ENCODE data around the gene RNF157. TPM values are rescaled to one million over a fixed set of nuclear protein-coding genes. Genes with fewer than 3 reads are reported as not detected.

The RNF157 gene
- total RNA-seq, 1 donor from 2014 or later: 18.0 TPM

DNA sequence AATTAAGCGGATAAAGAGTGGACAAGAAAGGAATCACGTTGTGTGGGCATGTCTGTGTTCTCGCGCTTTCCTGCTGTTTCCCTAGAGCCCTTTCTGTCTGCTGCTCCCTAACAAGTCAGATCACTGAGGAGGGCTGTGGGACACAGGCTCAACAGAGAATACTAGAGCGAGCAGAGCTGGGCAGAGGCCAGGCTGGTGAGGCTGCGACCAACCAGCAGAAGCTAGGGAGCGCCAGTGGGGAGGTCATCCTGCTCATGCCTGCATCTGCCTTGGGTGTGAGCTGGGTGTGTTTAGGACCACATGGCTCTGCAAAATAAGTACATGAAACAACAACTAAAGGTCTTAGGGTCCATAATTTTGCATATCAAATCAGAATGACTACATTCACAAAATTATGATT is 87.7 kb downstream of the RNF157 start:
- DNase-seq: no peak
- intact Hi-C loops (cut with micrococcal nuclease): no loop called here

DNA sequence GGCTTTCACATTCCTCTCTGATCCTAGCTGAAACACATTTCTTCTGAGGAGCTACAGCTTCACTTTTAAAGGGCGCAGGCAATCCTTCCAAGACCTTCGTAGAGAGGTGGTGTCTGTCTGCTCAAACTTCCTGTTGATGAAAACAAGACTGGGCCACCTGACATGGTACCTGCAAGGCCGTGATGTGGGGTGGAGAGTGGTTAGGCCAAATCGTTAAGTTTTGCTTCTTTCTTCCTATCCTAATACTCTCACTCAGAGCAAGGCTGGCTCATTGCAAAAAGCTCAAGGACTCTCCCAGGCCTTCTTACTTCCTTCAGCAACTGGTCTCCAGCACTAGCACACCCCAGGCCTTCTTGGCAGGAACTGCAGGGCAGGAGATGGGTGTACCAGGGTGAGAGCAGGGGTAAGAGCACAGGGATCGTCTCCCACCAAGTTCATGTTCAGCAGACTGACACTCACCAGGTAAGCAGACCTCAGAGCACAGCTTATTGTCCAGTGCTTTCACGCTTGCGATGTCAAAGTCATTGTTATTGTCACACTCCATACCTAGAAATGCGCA is 88.3 kb downstream of the RNF157 start:
- intact Hi-C loops (cut with micrococcal nuclease): no loop called here
- DNase-seq (no peak), ATAC-seq (no peak)

More for the DNA sequence above, 87.7 kb downstream of the RNF157 start:
- no peak for ATAC-seq

- intact Hi-C loops (cut with micrococcal nuclease): no loop called here
- no peak for ATAC-seq
- DNase-seq: no peak
Measured at GRCh38 chr17:76150712-76151622, 89.3 kb downstream of the RNF157 start.

DNA sequence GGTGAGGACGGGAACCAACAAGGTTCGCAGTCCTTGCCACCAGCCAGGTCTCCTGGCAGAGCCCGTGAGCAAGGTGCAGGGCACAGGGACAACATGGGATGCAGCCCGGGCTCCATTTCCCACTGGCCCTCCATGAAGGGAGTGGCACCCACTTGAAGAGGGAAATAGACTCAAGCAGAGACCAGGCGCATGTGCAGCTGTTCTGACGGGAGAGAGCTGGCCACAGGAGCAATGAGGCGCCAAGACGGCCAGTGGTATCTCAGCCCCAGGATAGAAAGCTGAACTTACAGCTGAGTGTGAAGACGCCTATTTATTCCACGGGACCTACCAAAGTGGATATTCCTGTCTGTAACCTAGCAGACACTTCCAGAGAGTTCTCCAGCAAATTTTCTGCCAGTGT is 91.1 kb downstream of the RNF157 start:
- intact Hi-C loops (cut with micrococcal nuclease): no loop called here
- DNase-seq (no peak), ATAC-seq (no peak)

DNA sequence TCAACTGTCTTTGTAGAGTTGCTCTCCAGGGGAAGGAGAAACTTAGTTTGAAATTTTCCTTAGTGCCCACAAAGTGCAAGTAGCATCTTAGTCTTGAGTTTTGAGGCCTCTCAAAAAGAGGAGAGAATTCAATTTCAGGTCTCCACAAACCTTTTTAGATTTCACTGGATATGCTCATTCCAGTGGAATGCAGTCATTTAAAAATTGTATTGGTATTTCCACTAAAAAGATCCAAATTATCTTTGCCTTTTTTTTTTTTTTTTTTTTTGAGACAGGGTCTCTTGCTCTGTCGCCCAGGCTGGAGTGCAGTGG is 92.3 kb downstream of the RNF157 start:
- intact Hi-C loops (cut with micrococcal nuclease): no loop called here
- DNase-seq (no peak), ATAC-seq (no peak)

DNA sequence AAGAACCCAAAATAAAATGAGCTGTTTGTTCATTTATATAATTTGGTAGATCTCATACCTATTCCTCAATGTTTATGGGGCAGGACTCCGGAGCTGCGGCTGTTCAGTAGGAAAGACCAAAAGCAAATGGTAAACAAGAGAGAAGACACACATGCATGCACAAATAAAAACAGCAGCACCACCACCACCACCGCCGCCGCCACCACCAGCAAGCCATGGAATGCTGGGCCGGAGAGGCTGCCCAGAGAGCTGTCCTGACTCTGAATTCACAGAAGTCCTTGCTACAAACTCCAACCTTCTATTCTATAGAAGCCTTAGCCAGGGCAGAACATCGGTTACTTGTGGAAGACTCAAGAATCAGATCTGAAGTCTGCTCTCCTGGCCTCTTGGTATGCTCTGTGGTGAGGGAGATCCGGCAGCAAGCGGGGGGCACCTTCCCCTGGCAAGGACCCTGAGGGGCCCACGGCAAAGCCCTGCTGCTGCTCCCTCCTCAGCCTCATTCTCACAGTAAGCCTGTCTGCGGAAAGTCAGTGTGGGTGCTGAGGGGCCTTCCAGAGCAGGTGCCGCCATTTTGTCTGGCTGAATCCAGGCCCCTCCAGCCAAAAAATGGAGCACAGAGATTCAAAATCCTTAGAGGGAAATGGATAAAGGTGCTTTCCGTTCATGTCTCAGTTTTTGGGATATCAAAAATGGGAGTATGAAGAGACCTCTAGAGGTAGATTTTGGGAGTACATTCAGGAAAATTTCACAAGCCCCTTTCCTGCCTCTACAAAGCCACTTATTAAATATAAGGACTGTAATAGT is 92.9 kb downstream of the RNF157 start:
- ATAC-seq (no peak), DNase-seq (no peak)
- intact Hi-C loops (cut with micrococcal nuclease): no loop called here

- ATAC-seq (no peak), DNase-seq (no peak)
- intact Hi-C loops (cut with micrococcal nuclease): no loop called here
Measured at GRCh38 chr17:76146053-76146851, 94.0 kb downstream of the RNF157 start.

- DNase-seq: no peak
- peak; percentile 8 for ATAC-seq
- intact Hi-C loops (cut with micrococcal nuclease): no loop called here
Measured at GRCh38 chr17:76145231-76146052, 94.9 kb downstream of the RNF157 start.

GRCh38 chr17:76142585-76143041 is 97.7 kb downstream of the RNF157 start:
- intact Hi-C loops (cut with micrococcal nuclease): no loop called here
- no peak for DNase-seq
- no peak for ATAC-seq

- ATAC-seq (no peak), DNase-seq (no peak)
- intact Hi-C loops (cut with micrococcal nuclease): no loop called here
Measured at GRCh38 chr17:76142039-76142584, 98.2 kb downstream of the RNF157 start.

DNA sequence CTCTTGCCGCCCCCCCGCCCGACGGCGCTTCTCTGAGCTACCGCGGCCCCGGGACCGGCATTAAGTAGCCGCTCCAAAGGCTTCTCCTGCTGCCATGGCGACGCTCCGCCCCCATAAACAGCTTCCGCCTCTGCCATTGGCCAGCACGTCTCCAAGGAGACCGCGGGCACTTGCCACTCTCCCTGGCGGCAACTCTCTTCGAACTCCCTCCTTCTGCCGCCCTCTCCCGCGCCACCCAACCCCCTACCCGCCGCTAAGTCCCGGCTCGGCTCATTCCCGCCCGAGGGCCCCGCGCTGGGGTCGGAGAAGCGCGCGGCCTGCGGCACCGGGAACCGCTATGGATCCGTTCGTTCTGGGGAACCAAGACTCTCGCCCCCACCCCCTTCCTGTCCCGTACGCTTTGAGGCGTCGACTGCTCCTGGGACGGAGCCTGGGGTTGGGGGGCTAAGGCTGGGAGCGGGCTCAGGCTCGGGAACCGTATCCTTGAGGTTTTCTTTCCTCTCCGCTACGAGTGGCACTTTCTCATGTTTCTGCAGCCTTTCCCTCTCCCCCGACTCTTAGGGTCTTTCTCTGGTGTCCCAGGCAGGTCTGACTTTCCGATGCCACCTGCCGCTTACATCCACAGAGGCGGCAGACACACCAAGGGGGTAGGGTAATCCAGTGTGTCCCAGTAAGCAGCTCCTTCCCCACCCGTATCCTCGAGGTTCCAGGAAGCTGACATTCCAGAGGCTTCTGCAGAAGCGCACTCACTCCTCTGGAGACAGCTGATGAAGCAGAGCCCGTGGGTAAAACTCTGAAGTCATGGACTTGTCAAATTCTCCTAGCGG is 98.9 kb downstream of the RNF157 start, which contains the start of gene FOXJ1:
FOXJ1 (minus strand) TSS at position 34 of the 827 bp plus-strand sequence. CDS start 850 bp downstream, outside the sequence.
- intact Hi-C loops (cut with micrococcal nuclease): no loop called here
- ATAC-seq: peak; percentile 92
- DNase-seq: peak; percentile 91

DNA sequence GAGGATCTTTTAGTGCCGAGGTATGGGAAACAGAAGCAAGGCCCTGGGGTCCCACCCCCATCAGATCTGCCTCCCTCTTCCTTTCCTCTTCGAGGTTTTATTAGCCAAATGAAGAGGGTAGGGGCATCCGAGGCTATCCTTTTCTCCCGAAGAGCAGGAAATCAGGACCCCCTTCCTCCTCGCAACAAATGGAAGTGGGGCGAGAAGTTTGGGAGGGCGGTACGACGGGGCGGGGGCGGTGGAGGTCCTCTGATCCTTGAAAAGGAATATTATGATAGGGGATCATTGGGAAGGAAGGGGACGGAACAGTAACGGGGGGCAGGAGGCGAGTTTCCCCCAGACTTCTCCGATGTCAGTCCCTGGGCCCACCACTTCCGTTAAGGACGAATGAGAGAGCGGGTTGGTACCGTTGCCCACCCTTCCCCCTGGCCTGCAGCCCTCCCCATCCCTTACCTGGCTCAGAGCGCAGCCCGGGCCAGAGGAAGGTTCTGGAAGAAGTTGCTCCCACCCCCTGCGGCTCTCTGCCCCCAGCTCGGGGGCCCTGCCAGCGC is 99.6 kb downstream of the RNF157 start:
- no peak for ATAC-seq
- intact Hi-C loops (cut with micrococcal nuclease): no loop called here
- DNase-seq: no peak

DNA sequence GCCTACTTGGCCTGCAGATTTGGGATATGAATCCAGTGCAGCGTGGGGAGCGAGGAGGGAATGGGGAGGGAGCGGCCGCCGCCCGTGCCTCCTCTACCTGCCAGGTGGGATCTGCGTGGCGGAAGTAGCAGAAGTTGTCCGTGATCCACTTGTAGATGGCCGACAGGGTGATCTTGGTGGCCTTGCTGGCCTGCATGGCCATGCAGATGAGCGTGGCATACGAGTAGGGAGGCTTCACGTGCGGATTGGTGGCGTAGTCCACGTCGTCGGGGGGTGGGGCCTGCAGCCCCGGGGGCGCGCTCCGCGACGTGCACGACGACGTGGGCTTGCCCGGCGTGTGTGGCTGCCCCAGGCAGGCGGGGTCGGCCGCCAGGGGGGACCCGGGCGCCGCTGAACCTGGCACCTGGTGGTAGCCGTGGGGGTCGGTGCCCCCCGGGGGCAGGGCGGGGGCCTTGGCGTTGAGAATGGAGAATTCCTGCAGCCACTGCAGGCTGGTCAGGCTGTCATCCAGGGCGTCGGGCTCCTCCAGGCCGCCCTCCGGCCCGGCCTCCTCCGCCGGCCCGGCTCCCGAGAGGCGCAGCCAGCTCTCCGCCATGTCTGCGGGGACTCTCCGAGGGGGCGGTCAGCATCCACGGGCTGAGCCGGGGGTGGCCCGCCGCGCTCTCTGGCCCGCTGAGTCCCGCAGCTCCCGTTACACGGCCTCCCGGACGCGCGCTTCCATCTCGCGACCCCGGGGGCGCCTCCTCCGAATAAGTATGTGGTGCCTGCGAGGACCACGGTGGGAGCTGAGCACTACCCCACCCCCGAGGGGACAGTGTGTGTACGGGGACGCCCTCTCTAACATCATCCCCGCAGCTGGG is 100.3 kb downstream of the RNF157 start:
- ATAC-seq: no peak
- intact Hi-C loops (cut with micrococcal nuclease): no loop called here
- peak; percentile 46 for DNase-seq

DNA sequence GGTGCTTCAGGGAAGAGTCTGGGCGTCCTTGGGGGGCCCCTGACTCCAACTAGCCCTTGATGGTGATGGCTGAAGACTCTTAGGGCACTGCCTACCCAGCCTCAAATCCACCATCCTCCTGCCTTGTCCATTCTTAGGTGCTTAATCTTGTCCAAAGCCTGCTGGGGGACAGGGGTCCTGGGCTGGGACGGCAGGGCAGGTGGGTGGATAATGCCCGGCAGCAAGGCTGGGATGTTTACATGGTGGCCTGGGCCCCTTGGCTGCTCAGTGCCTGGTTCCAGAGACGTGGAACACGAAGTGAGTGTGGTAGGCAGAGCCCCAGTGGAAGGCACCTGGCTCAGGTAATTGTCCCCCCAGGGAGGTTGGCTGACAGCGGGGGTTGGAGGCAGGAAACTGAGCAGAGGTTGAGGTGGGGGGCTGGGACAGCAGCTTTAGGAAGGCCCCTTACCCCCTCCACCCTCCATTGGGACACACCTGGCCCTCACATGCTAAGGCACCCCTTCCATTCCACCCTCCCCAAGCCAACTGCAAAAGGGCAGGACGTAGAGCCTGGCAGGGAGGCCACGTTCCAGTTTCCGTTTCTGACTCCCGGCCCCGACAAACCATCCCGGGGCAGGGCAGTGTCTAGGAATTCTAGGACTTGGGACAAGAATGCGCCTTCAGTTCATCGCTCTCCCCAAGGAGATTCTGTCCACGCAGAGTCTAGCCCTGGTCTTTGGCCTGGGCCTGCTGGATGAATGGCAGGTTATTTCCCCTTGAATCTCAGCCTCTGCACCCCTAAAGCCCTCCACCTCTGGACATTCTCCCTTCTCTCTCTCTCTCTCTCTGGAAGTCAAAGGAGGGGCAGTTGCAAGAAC is 101.2 kb downstream of the RNF157 start:
- ATAC-seq: no peak
- DNase-seq: no peak
- intact Hi-C loops (cut with micrococcal nuclease): no loop called here

DNA sequence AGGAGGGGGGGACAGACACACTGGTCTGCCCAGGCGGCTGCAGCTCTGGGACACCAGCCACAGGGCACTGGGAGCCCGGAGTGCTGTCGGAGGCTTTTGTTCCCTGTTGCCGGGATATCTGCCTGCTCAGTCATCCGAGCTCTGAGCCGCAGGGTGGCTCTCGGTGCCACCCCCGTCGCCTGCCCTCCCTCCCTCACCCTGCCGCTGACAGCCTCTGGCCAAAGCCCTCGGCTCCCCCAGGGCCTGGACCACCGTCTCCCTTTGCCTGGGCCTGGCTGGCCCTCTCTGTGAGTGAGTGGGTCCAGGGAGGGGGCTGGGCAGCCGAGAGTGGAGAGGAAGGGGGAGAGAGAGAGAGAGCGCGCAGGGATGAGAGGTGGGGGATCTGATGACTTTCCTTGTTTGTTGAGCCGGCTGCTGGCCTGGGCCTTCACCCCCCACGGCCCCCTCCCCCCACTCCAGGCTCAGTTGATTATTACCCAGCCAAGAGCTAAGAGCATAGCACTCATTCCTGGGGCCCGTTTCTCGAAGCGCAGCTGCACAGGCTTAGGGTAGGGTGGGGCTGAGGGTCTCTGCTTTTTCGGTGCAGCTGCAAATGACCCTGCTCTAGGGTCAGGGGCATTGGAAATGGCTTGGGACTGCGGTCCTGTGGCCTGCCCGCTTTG is 101.9 kb downstream of the RNF157 start:
- DNase-seq (no peak), ATAC-seq (peak; percentile 3)
- intact Hi-C loops (cut with micrococcal nuclease): no loop called here

Data from left ventricle myocardium superior (tissue), 1 donor.